PFSK-1 (cell line): ENCODE results near the gene GZF1.

Source experiments
- TAF1 ChIP-seq: IDR thresholded peaks from 2 replicates; pipeline ENCODE4 v1.6.1; 2012; ENCODE audit warnings: low read length, control low read depth, borderline replicate concordance; ENCODE audit not compliant: insufficient read depth
- TF ChIP-seq, protein P1 (sequence below), 2 experiments: IDR thresholded peaks; 2 replicates each; pipeline versions ENCODE4 v1.6.1 to v1.8.0; 2011 to 2012; ENCODE audit warnings: low read depth in 2 of 2, low read length in 2 of 2, control low read depth in 1 of 2, inconsistent platforms in 1 of 2, mild to moderate bottlenecking in 1 of 2, moderate library complexity in 1 of 2; ENCODE audit not compliant: insufficient read depth in 1 of 2

DNA sequence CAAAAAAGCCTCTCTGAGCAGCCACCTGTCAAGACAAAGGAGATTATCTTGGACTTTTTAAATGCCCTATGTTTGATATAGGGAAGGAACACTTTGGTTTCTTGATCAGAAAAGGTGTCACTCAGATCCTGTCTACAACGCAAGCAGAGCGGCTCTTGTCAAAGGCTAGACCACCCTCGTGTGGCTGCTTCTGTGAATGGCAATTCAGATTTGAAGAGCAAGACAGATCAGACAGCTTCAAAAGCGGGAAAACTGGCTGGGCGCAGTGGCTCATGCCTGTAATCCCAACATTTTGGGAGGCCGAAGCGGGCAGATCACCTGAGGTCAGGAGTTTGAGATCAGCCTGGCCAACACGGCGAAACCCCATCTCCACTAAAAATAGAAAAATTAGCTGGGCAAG lies 21.5 kb upstream of the GZF1 start:
- TF ChIP-seq, protein P1, sequence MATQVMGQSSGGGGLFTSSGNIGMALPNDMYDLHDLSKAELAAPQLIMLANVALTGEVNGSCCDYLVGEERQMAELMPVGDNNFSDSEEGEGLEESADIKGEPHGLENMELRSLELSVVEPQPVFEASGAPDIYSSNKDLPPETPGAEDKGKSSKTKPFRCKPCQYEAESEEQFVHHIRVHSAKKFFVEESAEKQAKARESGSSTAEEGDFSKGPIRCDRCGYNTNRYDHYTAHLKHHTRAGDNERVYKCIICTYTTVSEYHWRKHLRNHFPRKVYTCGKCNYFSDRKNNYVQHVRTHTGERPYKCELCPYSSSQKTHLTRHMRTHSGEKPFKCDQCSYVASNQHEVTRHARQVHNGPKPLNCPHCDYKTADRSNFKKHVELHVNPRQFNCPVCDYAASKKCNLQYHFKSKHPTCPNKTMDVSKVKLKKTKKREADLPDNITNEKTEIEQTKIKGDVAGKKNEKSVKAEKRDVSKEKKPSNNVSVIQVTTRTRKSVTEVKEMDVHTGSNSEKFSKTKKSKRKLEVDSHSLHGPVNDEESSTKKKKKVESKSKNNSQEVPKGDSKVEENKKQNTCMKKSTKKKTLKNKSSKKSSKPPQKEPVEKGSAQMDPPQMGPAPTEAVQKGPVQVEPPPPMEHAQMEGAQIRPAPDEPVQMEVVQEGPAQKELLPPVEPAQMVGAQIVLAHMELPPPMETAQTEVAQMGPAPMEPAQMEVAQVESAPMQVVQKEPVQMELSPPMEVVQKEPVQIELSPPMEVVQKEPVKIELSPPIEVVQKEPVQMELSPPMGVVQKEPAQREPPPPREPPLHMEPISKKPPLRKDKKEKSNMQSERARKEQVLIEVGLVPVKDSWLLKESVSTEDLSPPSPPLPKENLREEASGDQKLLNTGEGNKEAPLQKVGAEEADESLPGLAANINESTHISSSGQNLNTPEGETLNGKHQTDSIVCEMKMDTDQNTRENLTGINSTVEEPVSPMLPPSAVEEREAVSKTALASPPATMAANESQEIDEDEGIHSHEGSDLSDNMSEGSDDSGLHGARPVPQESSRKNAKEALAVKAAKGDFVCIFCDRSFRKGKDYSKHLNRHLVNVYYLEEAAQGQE (IDR thresholded peaks at IDR 0.05; ENCODE audit: insufficient read depth in 1 of 2, low read depth in 2 of 2, low read length in 2 of 2), result no peak
- no peak for TF ChIP-seq TAF1
